Measurements from ENCODE around the gene PCDHB7. TPM values are rescaled to one million over a fixed set of nuclear protein-coding genes. Genes with fewer than 3 reads are reported as not detected.
"Not testable (repeated sequence)": the region's sequence is repeated elsewhere in the genome, so short reads cannot be mapped to it uniquely, and the experiment has no call there.

Gene PCDHB7
- total RNA-seq, 1 donor from 2014 or later: 1.2 TPM

- no peak for DNase-seq (ENCODE audit: extremely low spot score, unreplicated experiment)
- Mint-ChIP-seq H3K9me3 (ENCODE audit: unreplicated experiment) (peaks cover 38% of the 10 kb centered on the region), H3K4me1 (ENCODE audit: unreplicated experiment) (no peaks in the 10 kb centered on the region), H3K27me3 (ENCODE audit: unreplicated experiment) (no peaks in the 10 kb centered on the region), H3K36me3 (ENCODE audit: unreplicated experiment) (peaks cover 21% of the 10 kb centered on the region), H3K4me3 (ENCODE audit: unreplicated experiment) (no peak within 1 kb of the TSS), H3K27ac (ENCODE audit: unreplicated experiment) (no peak within 1 kb of the TSS)
- no peak for TF ChIP-seq CTCF (IDR thresholded peaks at IDR 0.05)
These were observed 22.6 kb upstream of the PCDHB7 start, which contains the start of gene PCDHB6 for GRCh38 chr5:141149812-141150211. Gene PCDHB6 (plus strand): TSS chr5:141150057. CDS start chr5:141150258, 201 bp downstream.

- no peak for TF ChIP-seq CTCF (IDR thresholded peaks at IDR 0.05)
- no peak overlapping the region for H3K27ac Mint-ChIP-seq (ENCODE audit: unreplicated experiment)
- H3K36me3 Mint-ChIP-seq (ENCODE audit: unreplicated experiment): peaks cover 20% of the 10 kb centered on the region
- no peak overlapping the region for H3K4me3 Mint-ChIP-seq (ENCODE audit: unreplicated experiment)
- no peaks in the 10 kb centered on the region for H3K27me3 Mint-ChIP-seq (ENCODE audit: unreplicated experiment)
- peaks cover 35% of the 10 kb centered on the region for H3K9me3 Mint-ChIP-seq (ENCODE audit: unreplicated experiment)
- no peak for DNase-seq (ENCODE audit: extremely low spot score, unreplicated experiment)
- no peaks in the 10 kb centered on the region for H3K4me1 Mint-ChIP-seq (ENCODE audit: unreplicated experiment)
These were observed 22.0 kb upstream of the PCDHB7 start for GRCh38 chr5:141150224-141150992.

GRCh38 chr5:141150993-141151325 is 21.5 kb upstream of the PCDHB7 start:
- no peak for TF ChIP-seq CTCF (IDR thresholded peaks at IDR 0.05)
- H3K27ac Mint-ChIP-seq (ENCODE audit: unreplicated experiment): no peak overlapping the region
- no peaks in the 10 kb centered on the region for H3K27me3 Mint-ChIP-seq (ENCODE audit: unreplicated experiment)
- no peaks in the 10 kb centered on the region for H3K4me1 Mint-ChIP-seq (ENCODE audit: unreplicated experiment)
- no peak for DNase-seq (ENCODE audit: extremely low spot score, unreplicated experiment)
- H3K36me3 Mint-ChIP-seq (ENCODE audit: unreplicated experiment): peaks cover 20% of the 10 kb centered on the region
- H3K9me3 Mint-ChIP-seq (ENCODE audit: unreplicated experiment): peaks cover 32% of the 10 kb centered on the region
- H3K4me3 Mint-ChIP-seq (ENCODE audit: unreplicated experiment): no peak overlapping the region

GRCh38 chr5:141151632-141152031 is 20.8 kb upstream of the PCDHB7 start:
- not testable (repeated sequence) for H3K4me1 Mint-ChIP-seq (ENCODE audit: unreplicated experiment)

GRCh38 chr5:141152096-141152495 is 20.3 kb upstream of the PCDHB7 start:
- not testable (repeated sequence) for H3K4me3 Mint-ChIP-seq (ENCODE audit: unreplicated experiment)
- H3K36me3 Mint-ChIP-seq (ENCODE audit: unreplicated experiment): peaks cover 22% of the 10 kb centered on the region

More at GRCh38 chr5:141151632-141152031, 20.8 kb upstream of the PCDHB7 start:
- not testable (repeated sequence) for H3K4me3 Mint-ChIP-seq (ENCODE audit: unreplicated experiment); H3K27ac Mint-ChIP-seq (ENCODE audit: unreplicated experiment); DNase-seq (ENCODE audit: extremely low spot score, unreplicated experiment); H3K27me3 Mint-ChIP-seq (ENCODE audit: unreplicated experiment)
- H3K36me3 Mint-ChIP-seq (ENCODE audit: unreplicated experiment): peaks cover 21% of the 10 kb centered on the region
- peaks cover 28% of the 10 kb centered on the region for H3K9me3 Mint-ChIP-seq (ENCODE audit: unreplicated experiment)

GRCh38 chr5:141155540-141156374 is 16.7 kb upstream of the PCDHB7 start:
- Mint-ChIP-seq H3K27ac (ENCODE audit: unreplicated experiment) (no peak overlapping the region), H3K36me3 (ENCODE audit: unreplicated experiment) (peaks cover 18% of the 10 kb centered on the region), H3K9me3 (ENCODE audit: unreplicated experiment) (peaks cover 23% of the 10 kb centered on the region), H3K4me1 (ENCODE audit: unreplicated experiment) (no peaks in the 10 kb centered on the region), H3K4me3 (ENCODE audit: unreplicated experiment) (no peak overlapping the region), H3K27me3 (ENCODE audit: unreplicated experiment) (no peaks in the 10 kb centered on the region)
- DNase-seq (ENCODE audit: extremely low spot score, unreplicated experiment): no peak
- no peak for TF ChIP-seq CTCF (IDR thresholded peaks at IDR 0.05)

More at GRCh38 chr5:141152096-141152495, 20.3 kb upstream of the PCDHB7 start:
- peaks cover 27% of the 10 kb centered on the region for H3K9me3 Mint-ChIP-seq (ENCODE audit: unreplicated experiment)
- not testable (repeated sequence) for H3K4me1 Mint-ChIP-seq (ENCODE audit: unreplicated experiment); H3K27me3 Mint-ChIP-seq (ENCODE audit: unreplicated experiment); DNase-seq (ENCODE audit: extremely low spot score, unreplicated experiment); H3K27ac Mint-ChIP-seq (ENCODE audit: unreplicated experiment)

- not testable (repeated sequence) for DNase-seq (ENCODE audit: extremely low spot score, unreplicated experiment); H3K27me3 Mint-ChIP-seq (ENCODE audit: unreplicated experiment); H3K27ac Mint-ChIP-seq (ENCODE audit: unreplicated experiment); H3K4me3 Mint-ChIP-seq (ENCODE audit: unreplicated experiment); H3K4me1 Mint-ChIP-seq (ENCODE audit: unreplicated experiment)
- H3K36me3 Mint-ChIP-seq (ENCODE audit: unreplicated experiment): peaks cover 14% of the 10 kb centered on the region
- H3K9me3 Mint-ChIP-seq (ENCODE audit: unreplicated experiment): peaks cover 36% of the 10 kb centered on the region
These were observed 15.1 kb upstream of the PCDHB7 start for GRCh38 chr5:141157356-141157755.

- Mint-ChIP-seq H3K36me3 (ENCODE audit: unreplicated experiment) (peaks cover 12% of the 10 kb centered on the region), H3K9me3 (ENCODE audit: unreplicated experiment) (peaks cover 34% of the 10 kb centered on the region)
- H3K4me1 Mint-ChIP-seq (ENCODE audit: unreplicated experiment); H3K27ac Mint-ChIP-seq (ENCODE audit: unreplicated experiment); H3K27me3 Mint-ChIP-seq (ENCODE audit: unreplicated experiment); H3K4me3 Mint-ChIP-seq (ENCODE audit: unreplicated experiment); DNase-seq (ENCODE audit: extremely low spot score, unreplicated experiment): not testable (repeated sequence)
These were observed 14.5 kb upstream of the PCDHB7 start for GRCh38 chr5:141157901-141158300.
